HG02852 (cell line): ENCODE data around the gene HTR6.

Source experiments
- ATAC-seq: cut with Tn5 transposase; IDR thresholded peaks from one replicate; pipeline ENCODE4 v1.9.1; 2021; ENCODE audit warnings: mild to moderate bottlenecking, moderate library complexity; ENCODE audit not compliant: unreplicated experiment

HTR6 gene

DNA sequence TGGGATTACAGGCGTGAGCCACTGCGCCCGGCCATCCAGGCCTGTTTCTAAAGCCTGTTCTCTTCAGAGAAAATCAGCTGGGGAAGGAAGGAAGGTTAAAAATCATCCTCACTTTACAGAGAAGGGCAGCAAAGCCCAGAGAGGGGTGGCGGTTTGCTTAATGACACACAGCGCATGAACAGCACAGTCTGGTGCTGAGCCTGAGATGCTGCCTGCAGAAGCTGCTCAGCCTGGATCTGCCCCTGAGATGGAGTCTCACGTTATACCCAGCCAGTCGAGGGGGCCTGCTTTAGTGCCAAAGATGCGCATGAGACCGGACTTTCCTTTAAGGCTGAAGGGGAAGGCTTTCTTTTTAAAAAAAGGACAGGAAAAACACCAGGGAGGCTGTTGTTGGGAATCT, 21.3 kb downstream of the HTR6 start:
- no peak for ATAC-seq

DNA sequence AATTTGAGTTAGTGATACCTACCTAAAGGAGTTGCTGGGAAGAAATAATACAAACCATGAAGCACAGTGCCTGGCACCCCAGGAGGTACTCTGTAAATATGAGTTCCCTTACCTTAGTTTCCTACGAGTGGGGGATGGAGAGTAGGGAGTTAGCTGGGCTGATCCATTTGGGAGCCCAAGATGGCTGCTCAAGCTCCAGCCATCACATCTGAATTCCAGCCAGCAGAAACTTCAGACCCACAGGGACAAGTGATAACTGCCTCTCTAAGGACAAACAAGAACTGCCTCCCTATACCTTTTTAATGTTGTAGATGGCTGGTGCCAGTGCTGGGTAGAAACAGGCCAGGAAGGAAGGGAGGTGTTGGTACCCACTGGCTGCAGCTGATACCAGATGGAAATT, 22.7 kb downstream of the HTR6 start:
- no peak for ATAC-seq

DNA sequence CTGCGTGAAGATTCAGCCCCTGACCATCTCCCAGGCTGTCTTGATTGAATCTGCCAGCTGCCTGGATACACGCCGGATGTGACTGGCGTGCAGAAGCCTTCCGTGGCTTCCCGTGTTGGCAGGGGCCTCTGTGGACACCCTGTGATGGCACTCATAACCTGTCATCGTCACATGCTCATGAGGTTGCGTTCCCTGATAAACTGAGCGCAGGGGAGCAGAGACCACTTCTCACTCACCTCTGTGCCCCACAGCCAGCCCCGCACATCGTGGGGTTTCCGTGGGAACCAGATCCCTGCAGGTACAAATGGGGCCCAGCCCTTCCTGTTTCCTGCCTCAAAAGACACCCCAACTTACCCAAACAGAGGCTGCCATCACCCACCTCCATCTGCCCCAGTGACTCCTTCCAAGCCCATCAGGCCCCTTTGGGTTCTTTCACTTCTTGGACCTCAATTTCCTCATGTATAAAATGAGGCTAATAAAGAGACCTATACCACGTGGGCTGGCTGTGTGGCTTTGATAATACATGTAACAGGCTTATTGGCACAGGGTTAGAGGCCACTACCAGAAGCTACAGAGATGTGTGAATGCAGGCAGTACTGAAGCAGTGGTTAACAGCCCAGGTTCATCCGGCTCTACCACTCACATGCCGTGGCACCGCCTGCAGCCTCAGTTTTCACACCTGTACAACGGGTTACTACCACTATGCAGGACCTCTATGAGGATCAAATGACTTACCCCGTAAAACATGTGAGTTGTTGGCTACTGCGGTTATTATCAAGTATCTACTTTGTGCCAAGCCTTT, 23.6 kb downstream of the HTR6 start:
- no peak for ATAC-seq

DNA sequence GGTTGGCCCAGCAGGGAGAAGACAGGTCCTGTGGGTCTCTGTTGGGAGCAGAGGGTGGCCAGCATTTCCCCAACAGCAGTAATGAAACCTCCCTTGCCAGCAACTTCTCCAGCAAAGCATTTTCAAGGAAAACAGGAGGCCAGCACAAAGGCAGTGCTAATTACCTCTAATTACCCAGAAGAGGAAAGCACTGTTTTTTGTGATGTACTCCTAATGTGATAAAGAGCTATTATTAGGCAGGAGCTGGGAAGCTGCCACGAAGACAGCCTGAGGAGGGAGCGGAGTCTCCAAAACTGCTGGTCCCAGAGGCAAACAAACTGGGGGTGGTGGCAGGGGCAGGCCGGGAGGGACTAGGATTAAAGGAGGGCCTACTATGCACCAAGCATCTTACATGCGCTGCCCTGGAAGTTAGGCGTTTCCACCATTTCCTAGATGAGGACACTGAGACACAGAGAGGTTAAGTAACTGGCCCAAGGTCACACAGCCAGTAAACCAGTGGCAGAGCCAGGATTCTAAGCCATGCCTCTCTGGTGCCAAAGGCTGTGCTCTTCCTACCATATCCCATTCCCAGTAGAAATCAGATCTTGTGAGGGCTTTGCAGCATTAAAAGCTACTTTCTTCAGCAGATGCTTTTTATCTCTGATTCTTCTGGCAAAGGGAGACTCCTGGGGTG, 24.5 kb downstream of the HTR6 start:
- ATAC-seq, result no peak

DNA sequence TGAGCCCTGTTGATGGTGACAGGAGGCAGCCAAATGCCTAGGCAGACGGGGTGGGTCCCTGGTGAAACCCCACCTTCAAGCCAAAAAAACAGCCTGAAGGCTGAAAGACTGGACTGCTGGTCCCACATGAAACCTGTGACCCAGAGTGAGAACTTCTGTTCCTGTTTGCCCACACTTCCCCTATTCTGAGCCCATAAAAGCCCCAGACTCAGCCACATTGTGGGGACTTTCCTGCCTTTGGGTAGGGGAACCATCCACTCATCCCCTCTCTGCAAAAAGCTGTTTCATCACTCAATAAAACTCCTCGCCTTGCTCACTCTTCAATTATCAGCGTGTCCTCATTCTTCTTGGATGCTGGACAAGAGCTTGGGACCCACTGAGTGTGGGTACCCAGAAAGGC, 25.2 kb downstream of the HTR6 start:
- ATAC-seq, result no peak

DNA sequence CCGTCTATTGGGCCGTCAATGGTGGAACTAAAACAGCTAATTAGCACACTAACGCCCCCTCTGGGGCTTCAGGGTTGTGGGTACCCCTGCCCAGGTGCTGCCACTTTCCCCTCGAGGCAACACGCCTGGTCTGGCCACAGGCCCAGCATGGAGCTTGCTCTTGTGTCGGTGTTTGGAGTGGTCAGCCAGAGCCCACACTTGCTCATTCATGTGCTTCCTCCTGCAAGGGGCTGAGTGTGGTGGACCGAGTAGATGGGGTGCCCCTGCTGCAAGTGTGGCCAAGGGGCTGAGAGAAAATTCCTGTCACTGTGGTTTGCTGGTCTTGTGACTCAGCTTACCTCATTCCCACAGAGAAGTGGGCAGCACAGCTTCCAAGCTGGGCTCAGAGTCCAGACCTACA, 25.7 kb downstream of the HTR6 start:
- no peak for ATAC-seq

DNA sequence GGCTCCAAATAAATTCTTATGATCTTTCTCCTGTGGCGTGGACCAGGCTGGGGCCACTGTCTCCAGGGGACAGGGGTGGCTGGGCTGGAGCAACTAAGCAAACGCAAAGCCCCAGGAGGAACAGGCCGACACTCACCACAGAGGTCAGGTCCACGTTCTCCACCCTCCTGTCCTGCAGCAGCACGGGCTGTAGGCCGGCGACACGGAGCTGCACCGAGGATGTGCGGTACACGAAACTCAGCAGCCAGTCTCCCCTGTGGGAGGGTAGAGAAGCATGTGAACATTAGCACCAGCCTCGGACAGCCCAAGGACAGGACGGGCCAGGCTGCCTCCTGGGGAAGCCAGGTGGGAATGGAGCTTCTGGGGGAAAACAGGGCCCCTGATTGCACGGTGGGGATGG, 29.6 kb downstream of the HTR6 start:
- no peak for ATAC-seq

DNA sequence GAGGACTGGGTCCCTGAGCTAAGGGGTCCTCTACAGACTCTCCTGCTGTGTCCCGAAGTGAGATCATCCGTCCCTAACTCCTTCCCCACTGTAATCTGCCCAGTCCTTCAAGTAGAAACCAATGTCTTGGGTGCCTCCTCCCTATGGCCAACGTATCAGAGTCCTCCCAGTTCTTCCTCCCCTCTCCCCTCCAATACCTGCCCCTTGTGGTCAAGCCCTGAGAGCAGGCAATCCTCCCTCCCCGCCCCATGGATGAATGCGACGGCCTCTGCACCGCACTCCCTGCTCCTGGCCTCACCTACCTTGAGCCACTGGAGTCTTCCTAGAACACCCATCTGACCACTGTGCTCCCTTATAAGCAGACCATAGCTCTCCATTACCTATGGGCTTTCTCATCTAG, 31.1 kb downstream of the HTR6 start:
- no peak for ATAC-seq

DNA sequence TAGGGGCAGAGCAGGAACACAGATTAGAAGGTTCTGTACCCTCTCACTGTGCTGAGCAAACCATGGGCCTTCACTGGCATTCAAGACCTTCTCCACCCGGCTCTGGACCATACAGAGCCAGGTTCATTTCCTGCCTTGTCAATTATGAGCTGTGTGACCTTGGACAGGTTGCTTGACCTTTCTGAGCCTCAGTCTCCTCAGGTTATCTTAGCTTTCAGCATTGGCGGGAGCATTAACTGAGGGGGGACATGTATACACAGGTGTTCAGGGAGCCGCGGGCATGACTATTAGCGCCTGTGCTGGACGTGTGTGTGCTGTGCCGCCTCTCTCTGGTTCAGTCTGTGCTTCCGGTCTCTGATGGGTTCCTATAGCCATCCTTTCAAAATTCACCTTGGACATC, 32.1 kb downstream of the HTR6 start:
- no peak for ATAC-seq

DNA sequence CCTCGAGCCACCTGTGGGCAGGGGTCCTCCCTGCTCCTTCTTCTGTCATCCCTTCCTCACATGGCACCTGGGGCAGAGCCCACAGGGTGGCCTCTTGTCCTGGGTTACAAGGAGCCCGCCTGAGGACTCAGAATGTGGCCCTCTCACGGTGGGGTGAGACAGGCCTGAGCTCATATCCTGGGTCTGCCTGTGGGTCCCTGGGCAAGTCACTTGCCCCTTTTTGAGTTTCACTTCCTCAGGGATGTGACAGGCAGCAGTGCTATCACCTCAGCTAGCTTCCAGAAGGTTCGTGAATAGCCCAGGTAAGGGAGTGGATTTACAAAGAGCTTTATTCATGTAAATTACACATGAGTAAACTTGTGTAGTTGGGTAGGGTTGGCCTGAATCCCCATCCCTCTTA, 33.5 kb downstream of the HTR6 start:
- no peak for ATAC-seq

DNA sequence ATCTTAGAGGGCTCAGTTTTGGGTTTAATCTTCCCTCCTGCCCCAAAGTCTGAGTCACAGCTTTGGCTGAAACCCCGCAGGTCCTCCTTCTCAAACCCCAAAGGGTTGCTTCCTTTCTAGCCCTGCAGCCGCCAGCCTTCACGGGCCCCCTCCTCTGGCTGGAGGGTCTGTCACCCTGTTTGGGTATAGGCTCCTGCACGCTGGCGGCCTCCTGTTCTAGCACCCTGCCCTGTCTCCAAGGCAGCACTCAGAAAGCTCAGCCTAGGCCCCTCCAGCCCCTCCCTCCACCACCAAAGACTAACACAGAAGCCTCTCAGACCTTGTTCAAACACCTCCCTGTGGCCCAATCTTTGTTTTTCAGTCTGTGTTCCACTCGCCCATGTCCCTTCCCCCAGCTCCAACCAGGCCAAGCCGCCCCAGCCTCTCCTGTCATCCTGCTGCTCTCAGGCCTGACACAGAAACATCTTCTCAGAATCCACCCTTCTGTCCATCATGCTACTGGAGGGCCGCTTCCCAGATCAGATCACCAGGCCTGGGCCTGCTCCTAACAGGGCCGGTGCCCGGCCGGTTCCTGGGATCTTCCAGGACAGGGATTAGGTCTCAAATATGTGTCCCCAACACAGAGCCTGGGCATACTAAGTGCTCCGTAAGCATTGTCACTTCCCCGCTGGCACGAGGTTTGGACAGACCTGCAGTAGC, 35.6 kb downstream of the HTR6 start:
- no peak for ATAC-seq

DNA sequence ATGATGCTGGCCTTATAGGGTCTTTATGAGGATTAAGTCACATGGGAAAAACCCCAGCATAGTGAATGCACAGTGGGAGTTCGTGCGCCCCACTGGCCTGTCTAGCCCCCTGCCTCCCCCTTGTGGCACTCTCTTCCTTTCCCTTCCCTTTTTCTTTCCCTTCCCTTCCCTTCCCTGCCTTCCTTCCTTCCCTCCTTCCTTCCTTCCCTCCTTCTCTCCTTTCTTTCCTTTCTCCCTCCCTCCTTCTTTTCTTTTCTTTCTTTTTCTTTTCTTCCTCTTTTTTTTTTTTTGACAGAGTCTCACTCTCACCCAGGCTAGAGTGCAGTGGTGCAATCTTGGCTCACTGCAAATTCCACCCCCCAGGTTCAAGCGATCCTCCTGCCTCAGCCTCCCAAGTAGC, 38.6 kb downstream of the HTR6 start:
- ATAC-seq, result no peak

DNA sequence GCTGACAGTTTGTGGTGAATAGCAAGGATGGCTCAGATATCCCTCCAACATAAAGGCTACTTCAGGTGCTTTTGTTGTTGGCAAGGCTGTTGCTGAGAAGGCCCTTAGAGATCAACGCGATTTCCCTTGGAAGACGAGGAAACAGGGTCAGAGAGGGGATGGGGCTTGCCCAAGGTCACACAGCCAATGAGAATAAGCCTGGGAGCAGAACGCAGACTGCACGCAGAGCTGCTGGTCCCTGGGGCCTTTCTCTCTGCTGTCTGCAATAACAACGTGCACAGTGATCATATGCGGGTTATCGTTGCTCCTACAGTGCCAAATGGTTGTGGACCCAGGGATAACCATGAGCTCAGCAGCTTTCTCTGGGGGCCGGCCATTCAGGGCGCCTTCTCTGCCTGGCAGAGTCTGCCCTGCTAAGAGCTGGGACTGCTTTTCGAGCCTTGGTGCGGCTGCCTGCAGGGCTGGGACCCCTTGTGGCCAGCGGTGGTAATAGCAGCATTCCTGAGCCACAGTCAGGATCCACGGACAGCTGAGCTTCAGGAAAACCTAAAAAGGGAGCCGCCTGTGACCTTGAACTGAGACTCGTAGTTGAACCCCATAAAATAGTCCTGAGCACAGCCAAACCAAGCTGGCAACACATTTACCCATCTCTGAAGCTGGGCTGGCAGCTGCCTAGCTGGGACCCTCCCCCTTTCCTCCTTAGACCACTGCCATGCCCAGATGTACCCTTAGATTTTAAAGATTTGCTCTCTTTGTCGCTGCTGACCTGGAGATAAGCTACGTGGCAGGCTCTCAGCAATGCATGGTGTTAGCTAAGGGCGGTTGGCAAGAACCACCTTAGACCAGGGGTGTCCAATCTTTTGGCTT, 39.8 kb downstream of the HTR6 start:
- no peak for ATAC-seq

DNA sequence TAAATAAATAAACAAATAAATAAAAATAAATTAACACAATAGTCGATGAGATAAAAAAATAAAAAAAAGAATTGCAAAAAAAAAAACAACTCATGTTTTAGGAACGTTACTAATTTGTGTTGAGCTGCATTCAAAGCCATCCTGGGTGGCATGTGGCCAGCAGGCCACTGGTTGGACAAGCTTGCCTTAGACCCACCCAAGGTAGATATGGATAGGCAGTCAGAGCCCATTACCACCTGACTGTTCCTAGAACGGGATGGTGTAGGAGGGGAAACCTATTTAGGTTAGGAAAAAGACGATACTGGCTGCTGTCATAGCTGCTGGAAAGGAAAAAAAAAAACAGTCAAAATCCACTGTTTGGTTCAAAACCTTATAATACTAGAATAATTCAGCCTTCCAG, 40.8 kb downstream of the HTR6 start:
- ATAC-seq, result no peak

DNA sequence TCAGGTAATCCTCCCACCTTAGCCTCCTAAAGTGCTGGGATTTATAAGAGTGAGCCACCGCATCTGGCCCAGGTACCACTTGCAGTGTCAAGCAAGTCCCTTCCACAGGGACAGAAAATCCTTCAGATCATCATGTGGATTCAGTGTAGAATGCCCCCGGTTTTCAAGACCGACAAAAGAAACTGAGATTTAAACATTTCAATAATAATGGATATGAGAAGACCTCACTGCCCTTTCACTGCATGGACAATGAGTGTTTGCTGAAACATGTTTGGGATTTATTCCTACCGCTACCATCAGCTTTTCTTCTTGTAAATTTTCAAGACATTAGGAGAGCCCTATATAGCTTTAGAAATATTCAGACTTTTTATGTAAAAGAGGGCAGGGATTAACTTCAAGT, 41.5 kb downstream of the HTR6 start:
- ATAC-seq, result no peak

DNA sequence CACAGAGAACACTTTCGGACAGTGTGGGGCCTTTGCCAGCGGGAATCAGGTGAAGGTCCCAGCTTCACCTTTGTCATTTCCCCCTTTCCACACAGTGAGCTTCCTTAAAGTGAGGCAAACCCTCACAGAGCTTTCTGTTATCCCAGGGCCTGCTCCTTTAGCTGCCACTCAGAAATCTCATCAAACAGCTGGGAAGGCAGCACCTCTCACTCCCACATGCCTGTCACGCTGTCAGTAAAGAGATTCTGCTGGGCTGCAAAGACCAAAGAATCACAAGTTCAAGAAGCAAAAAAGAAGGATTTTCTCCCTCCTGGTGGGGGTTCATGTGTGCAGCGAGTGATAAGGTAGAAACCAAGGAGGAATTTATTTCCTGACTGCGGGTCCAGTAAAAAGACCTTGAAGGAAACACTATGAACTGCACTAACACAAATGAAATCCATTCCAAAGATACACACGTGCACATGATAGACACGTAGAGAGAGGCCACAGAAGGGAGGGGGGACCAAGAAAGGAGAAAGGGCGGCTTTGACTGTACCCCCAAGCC, 44.0 kb downstream of the HTR6 start:
- no peak for ATAC-seq

DNA sequence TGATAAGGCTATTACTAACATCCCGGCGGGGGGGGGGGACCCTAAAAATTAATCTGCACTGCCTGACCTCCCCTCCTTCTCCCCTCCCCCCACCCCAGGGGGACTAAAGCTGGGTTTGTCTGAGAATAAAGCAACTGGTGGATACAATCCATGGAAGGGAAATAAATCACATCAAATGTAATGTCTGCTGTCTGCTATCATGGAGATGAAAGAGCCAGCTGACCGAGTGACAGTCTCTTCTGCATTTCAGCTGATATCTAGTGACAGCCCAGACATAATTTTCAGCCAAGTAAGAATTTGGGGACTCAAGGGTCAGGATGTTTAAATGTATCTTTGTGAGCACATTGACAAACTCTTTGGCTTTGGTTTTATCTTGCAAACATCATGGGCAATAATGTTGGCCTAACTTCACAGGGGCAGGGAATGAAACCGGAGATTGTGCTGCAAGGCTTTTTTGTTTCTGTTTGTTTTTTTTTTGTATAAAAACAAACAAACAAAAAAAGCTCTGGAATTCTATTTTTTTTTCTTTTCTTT, 44.7 kb downstream of the HTR6 start:
- no peak for ATAC-seq

DNA sequence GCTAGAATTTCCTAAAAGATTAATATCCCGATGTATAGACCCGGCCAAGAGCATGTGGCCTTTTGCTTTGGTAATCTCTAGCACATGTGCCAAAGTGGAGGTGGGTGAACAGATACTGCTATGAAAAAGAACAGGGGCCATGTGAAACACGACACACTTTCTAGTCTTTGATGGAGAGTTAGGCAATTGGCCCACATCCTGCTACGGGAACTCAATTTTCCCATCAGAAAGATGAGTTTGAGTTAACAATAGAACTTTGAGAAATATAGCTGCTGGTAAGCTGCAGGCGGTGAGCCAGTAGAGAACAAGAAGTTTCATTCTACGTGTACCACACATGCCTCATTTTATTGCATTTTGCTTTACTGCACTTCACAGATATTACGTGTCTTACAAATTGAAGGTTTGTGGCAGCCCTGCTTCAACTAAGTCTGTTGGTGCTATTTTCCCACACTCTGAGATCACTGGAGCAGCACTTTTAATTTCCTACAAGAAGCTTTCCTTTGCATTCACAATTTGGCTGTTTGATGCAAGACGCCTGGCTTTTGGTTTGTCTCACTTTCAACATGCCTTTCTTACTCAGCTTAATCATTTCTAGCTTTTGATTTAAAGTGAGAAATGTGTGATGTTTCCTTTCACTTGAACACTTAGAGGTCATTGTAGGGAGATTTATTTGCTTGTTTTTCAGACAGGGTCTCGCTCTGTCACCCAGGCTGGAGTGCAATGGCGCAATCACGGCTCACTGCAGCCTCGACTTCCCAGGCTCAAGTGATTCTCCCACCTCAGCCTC, 46.3 kb downstream of the HTR6 start:
- ATAC-seq, result peak; percentile 62

DNA sequence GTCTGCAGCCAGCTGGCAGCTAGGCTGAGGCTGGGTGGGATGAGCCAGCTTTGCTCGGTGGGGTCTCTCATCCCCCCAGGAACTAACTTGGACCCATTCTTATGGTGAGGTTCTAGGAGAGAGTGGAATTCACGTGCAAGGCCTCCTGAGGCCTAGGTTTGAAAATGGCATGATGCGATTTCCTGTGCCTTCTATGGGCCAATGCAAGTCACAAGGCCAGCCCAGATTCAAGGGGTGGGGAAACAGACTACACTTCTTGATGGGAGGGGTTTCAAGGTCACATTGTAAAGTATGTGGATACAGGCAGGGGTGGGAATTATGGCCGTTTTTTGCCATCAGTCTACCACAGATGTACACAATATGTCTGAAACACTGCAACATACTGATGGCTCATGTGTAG, 48.3 kb downstream of the HTR6 start:
- ATAC-seq, result no peak
